ENCODE measurements around the gene DIP2C.

- TF ChIP-seq CTCF (IDR thresholded peaks at IDR 0.05) (no peak), E2F1 (CRISPR knock-in tag; IDR thresholded peaks at IDR 0.05) (no peak), ZSCAN18 (CRISPR knock-in tag; IDR thresholded peaks at IDR 0.05) (no peak), JUN (CRISPR knock-in tag; IDR thresholded peaks at IDR 0.05) (no peak), ZNF138 (CRISPR knock-in tag; conservative IDR thresholded peaks at IDR 0.05) (no peak), ATF2 (CRISPR knock-in tag; IDR thresholded peaks at IDR 0.05; ENCODE audit: borderline replicate concordance, low read depth) (no peak), AR (CRISPR knock-in tag; IDR thresholded peaks at IDR 0.05) (no peak), IRF2 (CRISPR knock-in tag; IDR thresholded peaks at IDR 0.05; ENCODE audit: borderline replicate concordance, low read depth) (no peak)
These were observed 158.8 kb downstream of the DIP2C start for GRCh38 chr10:530717-531116.

All from WTC11 (cell line).